NCI-H2081 (cell line): ENCODE measurements around the gene ZSWIM5.
"Not testable (repeated sequence)": the region's sequence is repeated elsewhere in the genome, so short reads cannot be mapped to it uniquely, and the experiment has no call there.

ENCODE experiments used
- DNase-seq, 2 experiments: peaks; one replicate each; lab custom pipeline; 2025; lab: John Stamatoyannopoulos, UW

Gene ZSWIM5

GRCh38 chr1:45146833-45147232, 59.6 kb downstream of the ZSWIM5 start:
- DNase-seq, result no peak

- DNase-seq, result no peak
Measured at GRCh38 chr1:45141247-45142003, 65.0 kb downstream of the ZSWIM5 start.

GRCh38 chr1:45136984-45137383, 69.4 kb downstream of the ZSWIM5 start:
- DNase-seq, result no peak

GRCh38 chr1:45135316-45135715, 71.1 kb downstream of the ZSWIM5 start:
- DNase-seq, result no peak

GRCh38 chr1:45134461-45134873, 71.9 kb downstream of the ZSWIM5 start:
- DNase-seq, result no peak

GRCh38 chr1:45132719-45133118, 73.7 kb downstream of the ZSWIM5 start:
- DNase-seq, result not testable (repeated sequence)

GRCh38 chr1:45123358-45123757, 83.0 kb downstream of the ZSWIM5 start:
- DNase-seq, result no peak

GRCh38 chr1:45122724-45123123, 83.7 kb downstream of the ZSWIM5 start:
- no peak for DNase-seq

- DNase-seq, result no peak
Measured at GRCh38 chr1:45117766-45118165, 88.6 kb downstream of the ZSWIM5 start.

GRCh38 chr1:45116820-45117219, 89.6 kb downstream of the ZSWIM5 start:
- DNase-seq, result no peak

GRCh38 chr1:45116340-45116739, 90.1 kb downstream of the ZSWIM5 start:
- no peak for DNase-seq

GRCh38 chr1:45115198-45115597, 91.2 kb downstream of the ZSWIM5 start:
- not testable (repeated sequence) for DNase-seq

- no peak for DNase-seq
Measured at GRCh38 chr1:45112661-45113060, 93.7 kb downstream of the ZSWIM5 start.

- no peak for DNase-seq
Measured at GRCh38 chr1:45111239-45111638, 95.2 kb downstream of the ZSWIM5 start.

- DNase-seq, result no peak
Measured at GRCh38 chr1:45107782-45108181, 98.6 kb downstream of the ZSWIM5 start.

GRCh38 chr1:45106864-45107263, 99.5 kb downstream of the ZSWIM5 start:
- DNase-seq, result not testable (repeated sequence)

- DNase-seq, result not testable (repeated sequence)
Measured at GRCh38 chr1:45106156-45106545, 100.3 kb downstream of the ZSWIM5 start.

- DNase-seq, result not testable (repeated sequence)
Measured at GRCh38 chr1:45105486-45106155, 100.8 kb downstream of the ZSWIM5 start.

GRCh38 chr1:45103534-45103933, 102.9 kb downstream of the ZSWIM5 start:
- DNase-seq, result no peak

GRCh38 chr1:45101947-45102346, 104.5 kb downstream of the ZSWIM5 start:
- DNase-seq, result no peak

GRCh38 chr1:45101528-45101927, 104.9 kb downstream of the ZSWIM5 start:
- not testable (repeated sequence) for DNase-seq

GRCh38 chr1:45097944-45098343, 108.5 kb downstream of the ZSWIM5 start:
- no peak for DNase-seq

GRCh38 chr1:45097079-45097478, 109.3 kb downstream of the ZSWIM5 start:
- DNase-seq, result no peak

- DNase-seq, result no peak
Measured at GRCh38 chr1:45095450-45095849, 111.0 kb downstream of the ZSWIM5 start.
